HG03135 (cell line): ENCODE data around the gene CSGALNACT2.
A peak's percentile ranks its signal among the peaks of the same experiment; 100 is the strongest.

Experiments
- ATAC-seq: cut with Tn5 transposase; IDR thresholded peaks from one replicate; pipeline ENCODE4 v1.9.1; 2021; ENCODE audit warnings: mild to moderate bottlenecking, moderate library complexity; ENCODE audit not compliant: unreplicated experiment

Gene CSGALNACT2

DNA sequence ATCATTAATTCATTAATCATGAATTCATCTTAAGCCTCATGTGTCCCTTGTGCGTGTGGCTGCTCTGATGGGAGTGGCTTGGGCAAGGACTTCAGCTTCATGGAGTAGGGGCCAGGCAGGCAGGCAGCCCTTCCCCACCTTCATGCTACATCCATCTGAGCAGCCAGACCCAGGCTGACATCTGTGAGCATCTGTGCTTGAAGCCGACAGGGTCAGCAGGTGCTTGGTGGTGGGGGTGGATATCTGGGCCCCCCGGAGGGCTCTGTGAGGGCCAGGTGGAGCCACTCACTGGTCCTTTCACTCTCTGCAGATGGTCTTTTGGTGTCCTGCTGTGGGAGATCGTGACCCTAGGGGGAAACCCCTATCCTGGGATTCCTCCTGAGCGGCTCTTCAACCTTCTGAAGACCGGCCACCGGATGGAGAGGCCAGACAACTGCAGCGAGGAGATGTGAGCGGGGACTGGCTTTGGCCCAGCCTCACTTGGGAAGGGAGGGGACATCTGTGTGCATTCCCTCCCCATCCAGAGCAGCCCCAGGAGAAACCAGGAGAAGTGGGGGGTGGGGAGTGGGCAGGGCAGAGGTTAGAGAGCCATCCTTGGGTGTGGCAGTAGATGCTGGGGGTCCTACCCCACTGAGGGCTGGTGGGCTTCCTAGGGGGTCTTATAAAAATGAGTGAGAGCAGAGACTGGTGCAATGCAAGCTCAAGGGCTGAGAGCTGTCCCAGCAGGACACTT, 14.7 kb upstream of the CSGALNACT2 start:
- ATAC-seq: no peak

DNA sequence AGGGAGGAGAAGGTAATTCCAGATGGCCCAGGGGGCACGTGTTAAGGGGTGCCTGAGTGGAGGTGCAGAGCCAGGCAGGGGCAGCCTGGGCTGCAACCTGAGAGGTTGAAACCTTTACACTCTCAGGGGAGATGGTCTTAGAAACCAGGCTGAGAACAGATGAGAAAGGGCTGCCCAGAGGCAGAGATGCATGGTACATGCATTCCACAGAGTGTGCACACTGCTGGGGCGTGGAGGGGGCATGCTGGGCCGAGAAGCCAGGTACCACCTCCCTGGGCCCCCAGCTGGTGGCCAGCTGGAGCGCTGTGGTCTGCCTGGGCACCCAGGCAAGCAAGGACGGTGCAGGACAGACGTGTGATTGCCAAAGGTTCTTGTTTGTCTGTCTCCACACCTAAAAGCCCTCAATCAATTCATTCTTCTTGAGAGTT, 14.1 kb upstream of the CSGALNACT2 start:
- ATAC-seq: no peak

DNA sequence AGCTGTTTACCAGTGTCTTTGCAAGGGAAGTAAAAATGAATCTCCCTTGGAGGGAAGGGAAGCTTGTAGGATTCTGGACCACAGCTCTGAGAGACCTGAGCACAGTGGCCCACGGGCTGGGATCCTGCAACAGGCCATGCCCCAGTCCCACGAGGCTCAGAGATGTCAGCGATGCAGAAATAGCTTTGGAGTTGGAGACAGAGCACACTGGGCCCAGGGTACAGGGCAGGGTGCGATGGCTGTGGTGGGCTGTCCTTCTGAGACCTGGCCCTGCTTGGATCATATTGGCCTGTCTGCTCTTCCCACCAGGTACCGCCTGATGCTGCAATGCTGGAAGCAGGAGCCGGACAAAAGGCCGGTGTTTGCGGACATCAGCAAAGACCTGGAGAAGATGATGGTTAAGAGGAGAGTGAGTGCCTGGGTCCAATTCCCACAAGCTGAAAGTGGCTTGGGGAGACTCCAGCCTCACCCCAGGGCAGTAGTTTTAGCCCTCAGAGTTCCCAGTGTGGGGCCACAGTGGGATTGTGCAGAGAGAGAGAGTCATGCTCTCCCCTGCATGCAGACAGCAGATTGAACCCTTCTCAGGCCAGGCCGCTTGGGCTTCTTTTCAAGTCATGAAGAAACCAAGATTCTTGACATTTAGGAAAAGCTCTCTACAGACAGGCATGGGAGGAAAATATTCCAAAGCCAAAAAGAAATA, 13.5 kb upstream of the CSGALNACT2 start:
- ATAC-seq: no peak

DNA sequence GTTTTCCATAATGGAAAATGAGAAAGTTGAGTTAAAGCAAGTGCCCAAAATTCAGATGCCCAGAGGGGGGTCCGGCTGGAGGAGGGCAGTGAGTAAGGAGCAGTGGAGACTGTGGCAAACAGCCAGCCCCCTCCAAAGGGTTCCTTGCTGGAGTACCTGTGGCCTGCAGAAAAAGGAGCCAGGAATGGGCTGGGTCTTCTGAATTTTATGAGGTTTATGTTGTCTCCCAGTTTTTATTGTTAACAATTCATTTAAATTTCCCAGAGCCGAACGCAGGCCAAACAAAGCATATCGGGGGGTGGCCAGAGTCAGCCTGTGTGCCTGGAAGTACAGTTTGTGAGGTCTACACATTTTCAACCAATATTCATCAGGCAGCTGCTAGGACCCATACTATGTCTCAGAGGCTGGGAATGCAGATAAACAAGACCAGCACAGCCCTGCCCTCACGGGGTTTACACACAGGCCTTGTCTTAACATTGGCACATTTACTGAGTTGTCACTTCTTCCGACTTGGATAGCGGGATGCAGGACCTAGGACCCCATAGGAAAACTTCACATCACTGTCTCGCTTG, 12.9 kb upstream of the CSGALNACT2 start:
- ATAC-seq: no peak

DNA sequence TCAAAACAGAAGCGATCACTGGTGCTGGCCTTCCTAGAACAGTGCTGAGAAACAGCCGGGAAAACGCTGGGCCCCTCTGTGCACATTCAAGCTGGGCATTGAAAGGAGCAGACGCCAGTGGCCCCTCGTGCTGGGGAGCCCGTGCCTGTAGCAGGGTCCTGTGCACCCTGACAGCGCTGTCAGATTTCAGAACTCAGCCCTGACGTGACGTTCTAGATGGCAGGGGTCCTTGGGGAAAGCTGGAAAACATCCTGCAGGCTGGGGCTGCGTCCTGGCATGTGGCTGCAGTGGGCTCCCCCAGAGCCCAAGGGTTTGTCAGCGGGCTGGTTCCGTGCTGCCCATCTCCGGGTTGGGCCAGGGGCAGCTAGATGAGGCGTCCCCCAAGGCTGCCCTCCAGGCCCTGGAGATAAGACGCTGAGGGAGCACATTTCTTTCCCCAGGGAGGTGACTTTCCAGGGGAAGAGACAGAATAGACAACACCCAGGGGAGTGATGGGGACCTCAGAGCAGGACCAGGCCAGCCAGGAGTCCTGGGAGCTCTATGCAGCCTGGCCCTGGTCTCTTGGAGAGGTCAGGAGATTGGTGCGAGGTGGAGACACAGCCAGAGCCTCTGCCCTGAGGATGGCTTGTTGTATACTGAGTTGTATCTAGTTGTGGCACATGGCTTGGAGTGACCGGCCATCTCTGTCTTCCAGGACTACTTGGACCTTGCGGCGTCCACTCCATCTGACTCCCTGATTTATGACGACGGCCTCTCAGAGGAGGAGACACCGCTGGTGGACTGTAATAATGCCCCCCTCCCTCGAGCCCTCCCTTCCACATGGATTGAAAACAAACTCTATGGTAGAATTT, 12.1 kb upstream of the CSGALNACT2 start:
- no peak for ATAC-seq

DNA sequence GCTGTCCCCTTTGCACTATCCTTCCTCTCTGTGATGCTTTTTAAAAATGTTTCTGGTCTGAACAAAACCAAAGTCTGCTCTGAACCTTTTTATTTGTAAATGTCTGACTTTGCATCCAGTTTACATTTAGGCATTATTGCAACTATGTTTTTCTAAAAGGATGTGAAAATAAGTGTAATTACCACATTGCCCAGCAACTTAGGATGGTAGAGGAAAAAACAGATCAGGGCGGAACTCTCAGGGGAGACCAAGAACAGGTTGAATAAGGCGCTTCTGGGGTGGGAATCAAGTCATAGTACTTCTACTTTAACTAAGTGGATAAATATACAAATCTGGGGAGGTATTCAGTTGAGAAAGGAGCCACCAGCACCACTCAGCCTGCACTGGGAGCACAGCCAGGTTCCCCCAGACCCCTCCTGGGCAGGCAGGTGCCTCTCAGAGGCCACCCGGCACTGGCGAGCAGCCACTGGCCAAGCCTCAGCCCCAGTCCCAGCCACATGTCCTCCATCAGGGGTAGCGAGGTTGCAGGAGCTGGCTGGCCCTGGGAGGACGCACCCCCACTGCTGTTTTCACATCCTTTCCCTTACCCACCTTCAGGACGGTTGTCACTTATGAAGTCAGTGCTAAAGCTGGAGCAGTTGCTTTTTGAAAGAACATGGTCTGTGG, 11.4 kb upstream of the CSGALNACT2 start:
- ATAC-seq: no peak

DNA sequence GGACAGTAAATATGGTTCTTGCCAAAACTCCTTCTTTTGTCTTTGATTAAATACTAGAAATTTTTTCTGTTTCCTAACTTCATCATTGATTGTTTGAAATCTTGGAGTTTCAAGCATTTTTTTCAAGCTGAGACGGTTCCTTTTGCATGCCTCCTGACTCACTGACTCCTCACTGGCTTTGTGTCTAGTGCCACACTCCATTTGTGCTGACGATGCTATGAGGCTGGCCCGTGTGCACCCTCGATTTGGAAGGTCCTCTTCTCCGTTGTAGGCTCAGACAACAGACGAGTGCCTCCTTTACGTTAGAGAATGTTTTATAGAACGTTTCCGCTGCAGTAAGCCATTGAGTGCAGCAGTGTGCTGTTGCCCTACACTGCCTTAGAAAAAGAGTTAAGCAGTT, 10.8 kb upstream of the CSGALNACT2 start:
- no peak for ATAC-seq

DNA sequence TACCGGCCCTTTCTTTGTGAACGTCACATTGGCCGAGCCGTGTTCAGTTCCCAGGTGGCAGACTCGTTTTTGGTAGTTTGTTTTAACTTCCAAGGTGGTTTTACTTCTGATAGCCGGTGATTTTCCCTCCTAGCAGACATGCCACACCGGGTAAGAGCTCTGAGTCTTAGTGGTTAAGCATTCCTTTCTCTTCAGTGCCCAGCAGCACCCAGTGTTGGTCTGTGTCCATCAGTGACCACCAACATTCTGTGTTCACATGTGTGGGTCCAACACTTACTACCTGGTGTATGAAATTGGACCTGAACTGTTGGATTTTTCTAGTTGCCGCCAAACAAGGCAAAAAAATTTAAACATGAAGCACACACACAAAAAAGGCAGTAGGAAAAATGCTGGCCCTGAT, 9.9 kb upstream of the CSGALNACT2 start:
- ATAC-seq: no peak

DNA sequence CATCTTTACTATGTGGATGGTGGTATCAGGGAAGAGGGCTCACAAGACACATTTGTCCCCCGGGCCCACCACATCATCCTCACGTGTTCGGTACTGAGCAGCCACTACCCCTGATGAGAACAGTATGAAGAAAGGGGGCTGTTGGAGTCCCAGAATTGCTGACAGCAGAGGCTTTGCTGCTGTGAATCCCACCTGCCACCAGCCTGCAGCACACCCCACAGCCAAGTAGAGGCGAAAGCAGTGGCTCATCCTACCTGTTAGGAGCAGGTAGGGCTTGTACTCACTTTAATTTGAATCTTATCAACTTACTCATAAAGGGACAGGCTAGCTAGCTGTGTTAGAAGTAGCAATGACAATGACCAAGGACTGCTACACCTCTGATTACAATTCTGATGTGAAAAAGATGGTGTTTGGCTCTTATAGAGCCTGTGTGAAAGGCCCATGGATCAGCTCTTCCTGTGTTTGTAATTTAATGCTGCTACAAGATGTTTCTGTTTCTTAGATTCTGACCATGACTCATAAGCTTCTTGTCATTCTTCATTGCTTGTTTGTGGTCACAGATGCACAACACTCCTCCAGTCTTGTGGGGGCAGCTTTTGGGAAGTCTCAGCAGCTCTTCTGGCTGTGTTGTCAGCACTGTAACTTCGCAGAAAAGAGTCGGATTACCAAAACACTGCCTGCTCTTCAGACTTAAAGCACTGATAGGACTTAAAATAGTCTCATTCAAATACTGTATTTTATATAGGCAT, 9.1 kb upstream of the CSGALNACT2 start:
- peak; percentile 64 for ATAC-seq

DNA sequence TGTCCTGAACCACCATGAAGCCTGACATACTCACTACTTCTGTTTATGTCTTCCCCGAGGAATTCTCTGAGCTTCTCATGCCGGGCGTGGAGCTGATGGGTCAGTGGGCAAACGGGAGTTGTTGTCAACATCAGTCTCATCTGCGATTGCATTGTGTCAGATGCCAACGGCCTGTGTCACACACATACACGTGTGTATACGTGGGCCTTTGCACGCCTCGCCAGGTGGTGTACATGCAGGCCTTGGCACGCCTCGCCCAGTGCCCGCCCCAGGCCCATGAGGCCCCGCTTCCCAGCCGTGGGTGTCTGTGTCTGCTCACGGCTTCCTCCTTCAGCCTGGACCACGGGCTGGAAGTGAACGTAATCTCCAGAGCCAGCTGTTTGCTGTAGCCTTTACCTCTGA, 7.5 kb upstream of the CSGALNACT2 start:
- ATAC-seq: no peak

DNA sequence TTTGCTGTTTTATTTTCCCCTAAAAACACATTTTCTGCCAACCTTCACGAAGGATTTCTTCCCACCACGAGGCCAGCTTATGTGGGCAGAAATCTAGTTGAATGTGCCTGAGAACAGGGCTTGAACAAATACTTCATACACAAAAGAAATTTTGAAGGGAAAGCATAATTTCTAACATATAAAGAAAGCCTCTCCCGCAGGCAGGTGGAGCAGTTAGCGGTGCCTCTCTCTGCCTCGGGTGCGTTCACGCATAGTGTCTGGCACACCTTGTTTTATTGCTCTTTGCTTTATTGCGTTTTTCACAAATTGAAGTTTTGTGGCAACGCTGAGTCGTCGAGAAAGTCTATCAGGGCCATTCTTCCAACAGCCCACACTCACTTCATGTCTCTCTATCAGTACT, 7.0 kb upstream of the CSGALNACT2 start:
- no peak for ATAC-seq

DNA sequence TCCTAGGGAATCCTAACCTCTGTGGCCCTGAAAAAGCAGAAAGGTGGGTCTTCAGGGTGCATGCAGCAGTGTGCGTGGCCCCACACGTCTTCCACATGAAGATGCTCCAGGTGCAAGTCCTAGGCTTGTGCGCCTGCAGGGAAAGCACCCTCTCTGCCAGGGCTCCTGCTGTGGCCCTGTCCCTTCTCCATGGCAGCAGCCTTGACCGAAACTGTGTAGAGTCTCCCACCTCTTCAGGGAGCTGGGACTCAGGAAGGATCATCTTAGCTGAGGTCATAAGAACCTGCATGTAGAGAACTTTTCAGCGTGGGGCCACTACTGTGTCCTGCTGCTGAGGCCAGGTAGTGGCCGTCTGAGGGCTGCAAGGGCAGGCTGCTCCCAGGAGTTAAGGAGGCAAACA, 6.3 kb upstream of the CSGALNACT2 start:
- no peak for ATAC-seq

DNA sequence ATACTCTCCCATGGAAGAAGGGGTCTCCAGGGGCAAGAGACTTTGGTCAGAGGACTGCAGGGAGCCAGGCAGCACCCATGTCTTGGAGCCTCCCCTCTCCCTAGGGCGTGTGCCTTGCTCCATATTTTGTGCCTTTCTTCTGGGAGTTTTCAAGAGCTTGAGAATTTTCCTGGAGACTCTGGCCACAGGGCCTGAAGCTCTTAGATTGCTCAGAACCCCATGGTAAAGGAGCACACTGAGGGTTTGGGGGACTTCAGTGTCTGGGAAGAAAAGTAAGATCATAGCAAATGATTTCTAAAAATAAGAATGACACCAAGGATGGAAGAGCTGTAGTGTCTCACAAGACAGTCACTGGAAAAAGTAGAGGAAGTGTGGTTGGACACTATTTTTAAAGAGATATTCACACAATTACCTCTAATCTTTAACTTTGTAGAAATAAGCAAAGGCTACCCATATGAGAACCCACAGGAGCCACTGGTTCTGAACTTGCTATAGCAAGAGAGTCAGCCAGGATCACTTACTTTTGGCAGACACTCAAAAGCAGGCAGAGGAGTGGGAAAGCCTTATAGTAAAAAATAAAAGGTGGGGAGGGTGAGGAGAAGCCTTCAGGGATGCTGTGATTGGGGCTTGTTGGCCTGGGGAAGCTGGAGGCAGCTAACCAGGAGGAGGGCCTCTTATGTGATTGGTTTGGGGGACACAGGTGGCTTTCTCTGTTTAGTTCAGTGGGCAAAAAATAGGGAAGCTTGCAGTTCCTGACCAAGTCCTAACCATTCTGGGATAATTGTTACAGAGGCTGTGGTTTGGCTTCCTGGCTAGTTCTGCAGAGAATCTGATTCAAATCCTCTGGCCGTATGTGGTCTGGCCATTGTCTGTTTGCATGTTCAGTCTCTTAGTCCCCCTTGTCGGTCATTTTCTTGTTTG, 5.1 kb upstream of the CSGALNACT2 start:
- ATAC-seq: no peak

DNA sequence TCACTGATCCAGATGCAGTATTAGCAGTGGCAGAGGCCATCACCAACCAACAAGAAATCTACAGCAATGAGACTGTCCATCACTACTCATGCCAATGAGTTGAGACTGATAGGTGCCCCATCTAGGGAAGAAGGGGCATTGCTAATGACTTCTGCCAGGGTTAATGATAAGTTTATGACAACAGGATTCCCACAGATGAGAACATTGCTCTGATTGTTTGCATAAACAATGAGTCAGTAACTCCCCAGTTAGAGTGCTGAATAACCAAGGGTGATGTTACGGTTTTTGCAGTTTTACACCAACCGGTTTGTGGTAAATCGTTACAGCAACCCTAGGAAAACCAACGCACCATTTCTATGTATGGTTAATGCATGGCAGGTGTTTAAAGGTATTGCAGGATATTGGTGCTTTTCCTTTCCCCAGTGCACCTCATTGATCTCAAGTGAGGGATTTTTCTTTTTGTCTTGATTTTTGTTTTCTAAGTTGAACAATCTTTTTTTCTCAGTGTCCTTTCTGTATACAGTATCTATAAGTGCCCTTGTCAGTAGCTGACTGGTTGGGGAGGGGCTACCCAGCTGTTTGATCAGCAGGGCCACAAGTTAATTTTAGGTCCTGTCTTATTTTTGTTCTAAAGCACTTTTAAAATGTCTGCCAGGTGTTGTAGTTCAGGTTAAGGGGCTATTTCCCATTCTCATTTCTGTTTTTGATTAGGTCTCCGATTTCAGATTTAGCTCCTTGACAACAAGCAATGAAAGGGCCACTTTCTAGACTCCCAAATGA, 3.9 kb upstream of the CSGALNACT2 start:
- no peak for ATAC-seq

DNA sequence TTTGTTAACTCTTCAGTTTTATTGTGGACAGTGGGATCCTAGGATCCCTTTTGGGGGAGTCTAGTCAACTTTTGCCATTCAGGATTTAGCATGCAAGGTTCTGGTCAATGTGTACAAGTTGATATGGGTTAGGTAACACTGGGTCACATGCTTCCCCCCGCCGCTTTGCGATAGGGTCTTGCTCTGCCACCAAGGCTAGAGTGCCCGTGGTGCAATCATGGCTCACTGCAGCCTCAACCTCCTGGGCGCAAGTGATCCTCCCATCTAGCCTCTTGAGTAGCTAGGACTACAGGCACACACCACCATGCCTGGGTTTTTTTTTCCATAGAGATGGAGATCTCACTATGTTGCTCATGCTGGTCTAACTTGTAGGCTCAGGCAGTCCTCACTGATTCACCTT, 3.2 kb upstream of the CSGALNACT2 start:
- no peak for ATAC-seq

DNA sequence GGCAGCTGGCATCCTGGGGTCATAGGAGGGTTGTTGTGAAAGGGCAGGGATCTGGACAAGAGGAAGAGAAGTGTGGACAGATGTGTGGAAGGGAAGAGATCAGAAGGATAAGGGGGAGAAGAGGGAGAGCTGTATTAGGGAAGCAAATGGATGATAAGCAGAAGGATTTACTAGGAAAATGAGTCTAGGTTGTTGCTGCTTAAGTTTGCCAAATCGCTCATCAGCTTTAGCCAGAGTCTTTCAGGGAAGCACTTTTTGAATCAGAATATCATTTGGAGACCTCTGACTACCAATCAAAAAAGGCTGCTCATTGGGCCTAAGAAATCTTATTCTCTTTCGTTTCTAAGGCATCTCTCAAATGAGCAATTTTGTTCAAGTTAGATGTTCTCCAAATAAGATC, 2.6 kb upstream of the CSGALNACT2 start:
- no peak for ATAC-seq

DNA sequence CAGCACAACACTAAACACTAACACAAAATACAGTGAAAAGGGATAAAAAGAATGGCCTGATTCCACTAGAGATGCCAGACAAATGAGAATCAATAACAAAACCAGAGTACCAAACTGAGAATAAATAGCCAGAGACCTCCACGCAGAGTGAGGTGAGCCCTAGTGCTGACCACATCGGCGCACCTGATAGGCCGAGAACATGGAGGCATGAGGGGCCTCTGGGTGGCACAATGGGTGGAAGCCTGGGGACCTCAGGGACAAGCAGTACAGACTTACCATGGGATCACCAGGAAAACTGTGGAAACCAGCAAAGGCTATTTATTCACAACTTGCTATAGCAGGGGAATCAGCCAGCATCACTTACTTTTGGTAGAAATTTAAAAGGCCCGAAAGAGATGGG, 1.8 kb upstream of the CSGALNACT2 start:
- no peak for ATAC-seq

DNA sequence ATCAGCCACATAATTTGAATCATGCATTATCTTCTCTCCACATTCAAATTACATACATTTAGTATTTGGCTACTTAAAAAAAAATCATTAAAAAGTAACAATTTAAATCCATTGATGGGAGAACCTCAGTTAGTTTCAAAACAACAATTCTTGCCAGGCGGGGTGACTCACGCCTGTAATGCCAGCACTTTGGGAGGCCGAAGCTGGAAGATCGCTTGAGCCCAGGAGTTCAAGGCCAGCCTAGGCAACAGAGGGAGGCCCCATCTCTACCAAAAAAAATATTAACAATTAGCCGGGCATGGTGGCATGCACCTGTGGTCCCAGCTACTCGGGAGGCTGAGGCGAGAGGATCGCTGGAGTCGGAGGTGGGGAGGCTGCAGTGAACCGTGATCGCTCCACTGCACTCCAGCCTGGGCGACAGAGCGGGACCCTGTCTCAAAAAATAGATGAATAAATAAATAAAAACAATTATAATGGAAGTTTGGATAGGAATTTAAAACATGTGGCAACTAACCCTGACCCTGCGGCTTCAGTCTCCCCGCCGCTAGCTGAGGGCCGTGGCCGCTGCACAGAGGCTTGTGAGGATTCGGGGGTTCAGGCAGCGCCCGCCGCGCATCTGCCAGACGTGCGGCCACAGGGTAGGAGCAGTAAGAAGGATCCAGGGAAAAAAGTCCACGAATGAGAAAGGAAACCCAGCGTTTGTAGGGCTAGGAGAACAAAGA, 1.1 kb upstream of the CSGALNACT2 start:
- ATAC-seq: no peak
